HFF-Myc (cell line): Measurements from ENCODE around the gene UNCX.

Experiments used
- DNase-seq: peaks from one replicate; pipeline ENCODE4 v3.0.0-alpha.2; 2011; ENCODE audit warnings: low read depth; ENCODE audit errors: extremely low read depth
- H3K4me3 ChIP-seq: replicated peaks from 2 replicates; pipeline ENCODE4 v1.5.1; 2011; ENCODE audit warnings: low read depth, mild to moderate bottlenecking, control low read depth, low read length
- CTCF ChIP-seq: IDR thresholded peaks from 2 replicates; pipeline ENCODE4 v1.5.1; 2012; ENCODE audit warnings: mild to moderate bottlenecking, low read depth, low read length, control low read depth; ENCODE audit errors: missing control alignments

UNCX gene

GRCh38 chr7:1242606-1243289 lies 10.1 kb downstream of the UNCX start:
- H3K4me3 ChIP-seq = no peak overlapping the region
- DNase-seq = no peak
- no peak for TF ChIP-seq CTCF

GRCh38 chr7:1243290-1243963 lies 10.8 kb downstream of the UNCX start:
- no peak for TF ChIP-seq CTCF

GRCh38 chr7:1243964-1244416 lies 11.3 kb downstream of the UNCX start:
- DNase-seq = no peak
- TF ChIP-seq CTCF = no peak
- no peak overlapping the region for H3K4me3 ChIP-seq

More at GRCh38 chr7:1243290-1243963, 10.8 kb downstream of the UNCX start:
- H3K4me3 ChIP-seq = no peak overlapping the region
- DNase-seq = no peak

GRCh38 chr7:1244700-1245523 lies 12.2 kb downstream of the UNCX start:
- no peak for DNase-seq
- no peak overlapping the region for H3K4me3 ChIP-seq
- TF ChIP-seq CTCF = no peak

- no peak for TF ChIP-seq CTCF
- no peak for DNase-seq
- no peak overlapping the region for H3K4me3 ChIP-seq
Observed at GRCh38 chr7:1245524-1246050, 12.9 kb downstream of the UNCX start.

GRCh38 chr7:1246160-1246870 lies 13.6 kb downstream of the UNCX start:
- no peak for TF ChIP-seq CTCF
- no peak for DNase-seq
- no peak overlapping the region for H3K4me3 ChIP-seq
